Measurements from ENCODE around the gene CLEC4E. TPM values are rescaled to one million over a fixed set of nuclear protein-coding genes. Genes with fewer than 3 reads are reported as not detected.
A peak's percentile ranks its signal among the peaks of the same experiment; 100 is the strongest.

CLEC4E gene
- total and polyA plus RNA-seq, 2 of the 4 experiments (the other 2 are of a cell fraction), result not detected

- no TSS peak for BruUV-seq (replicated peaks)
Measured at GRCh38 chr12:8554451-8555195, 13.9 kb upstream of the CLEC4E start.

More at GRCh38 chr12:8554451-8555195, 13.9 kb upstream of the CLEC4E start:
- Histone ChIP-seq H2AFZ (replicated peaks; ENCODE audit: low read length, poor library complexity) (no peak overlapping the region), H2BK20ac (ENCODE audit: low read depth, low read length) (no peak overlapping the region), H2AK9ac (replicated peaks; ENCODE audit: low read depth, low read length, poor library complexity) (no peak overlapping the region), H3K9me1 (ENCODE audit: insufficient read depth, low read length) (no peaks in the 10 kb centered on the region), H3K27ac (ENCODE audit: insufficient read depth, low read length) (no peak overlapping the region), H4K5ac (ENCODE audit: low read depth, low read length) (no peak overlapping the region), H3K56ac (ENCODE audit: extremely low read depth, insufficient read depth, low read length) (no peak overlapping the region), H3K79me1 (ENCODE audit: low read depth in 1 of 2, low read length in 2 of 2) (no peaks in the 10 kb centered on the region), H3K18ac (ENCODE audit: low read depth, low read length) (no peak overlapping the region), H4K20me1 (ENCODE audit: insufficient read depth, low read length) (no peaks in the 10 kb centered on the region), H3K4me2 (ENCODE audit: low read depth, low read length) (no peak overlapping the region), H2BK15ac (ENCODE audit: low read depth, low read length) (no peak overlapping the region), H3K4me1 (ENCODE audit: control insufficient read depth, insufficient read depth, low read length) (no peaks in the 10 kb centered on the region), H3K23ac (ENCODE audit: low read depth, low read length) (no peak overlapping the region), H2AK5ac (ENCODE audit: low read depth, low read length) (no peak overlapping the region), H3K9me3 (ENCODE audit: control insufficient read depth, insufficient read depth, low read length) (no peaks in the 10 kb centered on the region; the same call in 1 of the 2 replicates), H3K4me3 (ENCODE audit: insufficient read depth, low read depth, low read length) (no peak overlapping the region), H3K9ac (ENCODE audit: low read depth, low read length) (no peak overlapping the region), H3K36me3 (ENCODE audit: control insufficient read depth, insufficient read depth, low read length) (no peaks in the 10 kb centered on the region), H3K14ac (replicated peaks; ENCODE audit: low read depth, low read length) (no peak overlapping the region), H2BK120ac (ENCODE audit: low read depth, low read length) (no peak overlapping the region), H2BK5ac (ENCODE audit: low read depth, low read length, poor library complexity, severe bottlenecking) (no peak overlapping the region), H4K8ac (ENCODE audit: low read depth in 2 of 2, low read length in 2 of 2) (no peak overlapping the region), H4K91ac (ENCODE audit: insufficient read depth, low read depth, low read length) (no peak overlapping the region), H3K27me3 (ENCODE audit: control insufficient read depth, insufficient read depth, low read length) (no peaks in the 10 kb centered on the region), H3K4ac (ENCODE audit: low read depth, low read length) (no peak overlapping the region)
- ChIA-PET CTCF (interaction anchor here (1.4 kb wide), 1 partner anchor 10 kb away, joined by 5 read pairs; no protein-coding TSS in a partner anchor), POLR2A (ENCODE audit: unreplicated experiment) (no interaction called here)
- in situ Hi-C loops (cut with MboI; ENCODE audit: low sequenced_read_pairs) (no loop called here), intact Hi-C loops (cut with micrococcal nuclease) (no loop called here), dilution Hi-C loops (cut with HindIII; ENCODE audit: low sequenced_read_pairs, unreplicated experiment) (no loop called here)
- TF ChIP-seq MAFK (IDR thresholded peaks at IDR 0.05; ENCODE audit: low read depth, low read length) (peak; percentile 75), MAZ (IDR thresholded peaks at IDR 0.05; ENCODE audit: borderline replicate concordance, low read depth, low read length) (no peak), NFE2L2 (IDR thresholded peaks at IDR 0.05; ENCODE audit: low read depth, low read length) (no peak), MXI1 (IDR thresholded peaks at IDR 0.05; ENCODE audit: borderline replicate concordance, low read depth, low read length) (no peak)
- TF ChIP-seq, protein P1, sequence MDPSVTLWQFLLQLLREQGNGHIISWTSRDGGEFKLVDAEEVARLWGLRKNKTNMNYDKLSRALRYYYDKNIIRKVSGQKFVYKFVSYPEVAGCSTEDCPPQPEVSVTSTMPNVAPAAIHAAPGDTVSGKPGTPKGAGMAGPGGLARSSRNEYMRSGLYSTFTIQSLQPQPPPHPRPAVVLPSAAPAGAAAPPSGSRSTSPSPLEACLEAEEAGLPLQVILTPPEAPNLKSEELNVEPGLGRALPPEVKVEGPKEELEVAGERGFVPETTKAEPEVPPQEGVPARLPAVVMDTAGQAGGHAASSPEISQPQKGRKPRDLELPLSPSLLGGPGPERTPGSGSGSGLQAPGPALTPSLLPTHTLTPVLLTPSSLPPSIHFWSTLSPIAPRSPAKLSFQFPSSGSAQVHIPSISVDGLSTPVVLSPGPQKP (IDR thresholded peaks at IDR 0.05; ENCODE audit: borderline replicate concordance, low read depth, low read length), result no peak
- DNase-seq, result peak; percentile 1
- ATAC-seq (ENCODE audit: low read depth), result no peak
- 71% methylated on average over 1 of the region's 5 CpGs; no CpG with 5 or more reads in 1 of the 2 experiments for WGBS, 2 experiments (ENCODE audit: extremely low coverage in 2 of 2, insufficient read length in 1 of 2)

All from IMR-90 (cell line).